Measurements from ENCODE around the gene ASB9.

DNA sequence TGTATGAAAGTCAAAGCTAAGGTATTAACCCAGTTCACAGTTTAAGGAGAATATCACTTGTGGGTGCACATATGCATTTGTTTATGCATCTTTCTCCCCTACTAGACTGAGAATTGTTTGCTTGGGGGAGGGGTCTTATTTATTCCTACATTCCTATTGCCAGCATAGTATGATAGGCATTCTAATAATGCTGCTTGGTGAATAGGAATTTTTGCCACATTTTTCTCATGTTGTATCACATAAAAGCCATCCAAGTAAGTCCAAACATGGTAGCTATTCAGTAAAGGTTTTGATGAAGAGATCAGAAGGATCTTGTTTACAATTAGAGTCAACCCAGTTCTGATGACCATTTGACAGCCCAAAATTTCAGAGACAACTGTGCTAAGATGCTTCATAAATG, 48.6 kb downstream of the ASB9 start:
- TF ChIP-seq, protein P1, sequence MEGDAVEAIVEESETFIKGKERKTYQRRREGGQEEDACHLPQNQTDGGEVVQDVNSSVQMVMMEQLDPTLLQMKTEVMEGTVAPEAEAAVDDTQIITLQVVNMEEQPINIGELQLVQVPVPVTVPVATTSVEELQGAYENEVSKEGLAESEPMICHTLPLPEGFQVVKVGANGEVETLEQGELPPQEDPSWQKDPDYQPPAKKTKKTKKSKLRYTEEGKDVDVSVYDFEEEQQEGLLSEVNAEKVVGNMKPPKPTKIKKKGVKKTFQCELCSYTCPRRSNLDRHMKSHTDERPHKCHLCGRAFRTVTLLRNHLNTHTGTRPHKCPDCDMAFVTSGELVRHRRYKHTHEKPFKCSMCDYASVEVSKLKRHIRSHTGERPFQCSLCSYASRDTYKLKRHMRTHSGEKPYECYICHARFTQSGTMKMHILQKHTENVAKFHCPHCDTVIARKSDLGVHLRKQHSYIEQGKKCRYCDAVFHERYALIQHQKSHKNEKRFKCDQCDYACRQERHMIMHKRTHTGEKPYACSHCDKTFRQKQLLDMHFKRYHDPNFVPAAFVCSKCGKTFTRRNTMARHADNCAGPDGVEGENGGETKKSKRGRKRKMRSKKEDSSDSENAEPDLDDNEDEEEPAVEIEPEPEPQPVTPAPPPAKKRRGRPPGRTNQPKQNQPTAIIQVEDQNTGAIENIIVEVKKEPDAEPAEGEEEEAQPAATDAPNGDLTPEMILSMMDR (IDR thresholded peaks at IDR 0.05; ENCODE audit: control extremely low read depth in 1 of 3, insufficient read depth in 1 of 3, low read depth in 1 of 3, low read length in 3 of 3) = no peak
- TF ChIP-seq POLR2AphosphoS5 (IDR thresholded peaks at IDR 0.05; ENCODE audit: low read depth, low read length) (no peak), RBBP5 (IDR thresholded peaks at IDR 0.05; ENCODE audit: borderline replicate concordance, low read depth, low read length) (no peak), NRF1 (IDR thresholded peaks at IDR 0.05; ENCODE audit: low read depth, low read length) (no peak), EGR1 (IDR thresholded peaks at IDR 0.05; ENCODE audit: borderline replicate concordance, low read depth, low read length) (no peak), JUND (IDR thresholded peaks at IDR 0.05; ENCODE audit: low read length) (no peak), PHF8 (conservative IDR thresholded peaks at IDR 0.05; ENCODE audit: low read depth, low read length) (no peak), CEBPB (IDR thresholded peaks at IDR 0.05; ENCODE audit: low read depth, low read length) (no peak), EZH2 (IDR thresholded peaks at IDR 0.05; ENCODE audit: low read depth, low read length, severe bottlenecking) (no peak), GTF2F1 (IDR thresholded peaks at IDR 0.05; ENCODE audit: borderline replicate concordance, low read depth, low read length) (no peak), HDAC2 (IDR thresholded peaks at IDR 0.05; ENCODE audit: borderline replicate concordance in 1 of 2, low read depth in 2 of 2, low read length in 2 of 2) (no peak), POLR2A (IDR thresholded peaks at IDR 0.05; ENCODE audit: control extremely low read depth in 1 of 2, low read depth in 2 of 2, low read length in 2 of 2) (no peak), SUZ12 (IDR thresholded peaks at IDR 0.05; ENCODE audit: low read length) (no peak)
